Mesendoderm (in vitro differentiated cells): ENCODE measurements around the gene SERPINB11.

Source experiments
- DNase-seq: peaks from one replicate; pipeline ENCODE4 v3.0.0; 2013
- H2AK5ac ChIP-seq: 2 replicates; pipeline ENCODE4 v1.6.1; 2013; ENCODE audit warnings: low read length, inconsistent platforms
- H2BK120ac ChIP-seq: 2 replicates; pipeline ENCODE4 v1.6.1; 2013; ENCODE audit warnings: low read depth, mild to moderate bottlenecking, low read length, moderate library complexity, mixed read lengths
- H2BK15ac ChIP-seq: replicated peaks from 2 replicates; pipeline ENCODE4 v1.6.1; 2013; ENCODE audit warnings: low read depth, mild to moderate bottlenecking, moderate library complexity
- H2BK5ac ChIP-seq: 2 replicates; pipeline ENCODE4 v1.6.1; 2013; ENCODE audit warnings: low read length, inconsistent platforms
- H3K18ac ChIP-seq: 2 replicates; pipeline ENCODE4 v1.6.1; 2013; ENCODE audit warnings: mild to moderate bottlenecking, low read length, mixed read lengths
- H3K23ac ChIP-seq: one replicate; pipeline ENCODE4 v1.6.1; 2013; ENCODE audit warnings: low read length
- H3K27ac ChIP-seq: 2 replicates; pipeline ENCODE4 v1.5.1; 2013; ENCODE audit warnings: low read depth, mild to moderate bottlenecking, inconsistent platforms, low read length, moderate library complexity
- H3K27me3 ChIP-seq: 2 replicates; pipeline ENCODE4 v1.6.1; 2013; ENCODE audit warnings: low read length, control low read depth, mild to moderate bottlenecking, inconsistent platforms; ENCODE audit not compliant: insufficient read depth, poor library complexity
- H3K36me3 ChIP-seq: 2 replicates; pipeline ENCODE4 v1.6.1; 2013; ENCODE audit warnings: low read length, inconsistent platforms; ENCODE audit not compliant: control insufficient read depth, insufficient read depth
- H3K4ac ChIP-seq: one replicate; pipeline ENCODE4 v1.6.1; 2013; ENCODE audit warnings: low read depth, mild to moderate bottlenecking, low read length, moderate library complexity
- H3K4me1 ChIP-seq: 2 replicates; pipeline ENCODE4 v1.6.1; 2013; ENCODE audit warnings: low read depth, low read length, inconsistent platforms; ENCODE audit not compliant: control insufficient read depth
- H3K4me2 ChIP-seq: 2 replicates; pipeline ENCODE4 v1.6.1; 2013; ENCODE audit warnings: low read length
- H3K4me3 ChIP-seq: 2 replicates; pipeline ENCODE4 v1.5.1; 2013; ENCODE audit warnings: mild to moderate bottlenecking, low read length
- H3K56ac ChIP-seq: one replicate; pipeline ENCODE4 v1.6.1; 2013; ENCODE audit warnings: low read length
- H3K79me1 ChIP-seq: 2 replicates; pipeline ENCODE4 v1.6.1; 2013; ENCODE audit warnings: low read length, inconsistent platforms
- H3K79me2 ChIP-seq: 2 replicates; pipeline ENCODE4 v1.6.1; 2013; ENCODE audit warnings: mild to moderate bottlenecking, low read length; ENCODE audit not compliant: control insufficient read depth, insufficient read depth
- H3K9ac ChIP-seq: 2 replicates; pipeline ENCODE4 v1.6.1; 2013; ENCODE audit warnings: low read length, inconsistent platforms
- H4K5ac ChIP-seq: one replicate; pipeline ENCODE4 v1.6.1; 2013; ENCODE audit warnings: low read length
- H4K8ac ChIP-seq: one replicate; pipeline ENCODE4 v1.6.1; 2013; ENCODE audit warnings: low read depth, mild to moderate bottlenecking, control low read depth, low read length, moderate library complexity
- WGBS: extraction: QIAGEN DNeasy Blood & Tissue Kit; methylation state at CpG from one replicate; pipeline ENCODE4 v1.1.7; 2013; ENCODE audit warnings: low lambda C conversion rate, missing lambda C conversion rate; ENCODE audit not compliant: insufficient coverage; ENCODE audit errors: extremely low coverage; 5-methylcytosine and 5-hydroxymethylcytosine counted together

Gene SERPINB11

DNA sequence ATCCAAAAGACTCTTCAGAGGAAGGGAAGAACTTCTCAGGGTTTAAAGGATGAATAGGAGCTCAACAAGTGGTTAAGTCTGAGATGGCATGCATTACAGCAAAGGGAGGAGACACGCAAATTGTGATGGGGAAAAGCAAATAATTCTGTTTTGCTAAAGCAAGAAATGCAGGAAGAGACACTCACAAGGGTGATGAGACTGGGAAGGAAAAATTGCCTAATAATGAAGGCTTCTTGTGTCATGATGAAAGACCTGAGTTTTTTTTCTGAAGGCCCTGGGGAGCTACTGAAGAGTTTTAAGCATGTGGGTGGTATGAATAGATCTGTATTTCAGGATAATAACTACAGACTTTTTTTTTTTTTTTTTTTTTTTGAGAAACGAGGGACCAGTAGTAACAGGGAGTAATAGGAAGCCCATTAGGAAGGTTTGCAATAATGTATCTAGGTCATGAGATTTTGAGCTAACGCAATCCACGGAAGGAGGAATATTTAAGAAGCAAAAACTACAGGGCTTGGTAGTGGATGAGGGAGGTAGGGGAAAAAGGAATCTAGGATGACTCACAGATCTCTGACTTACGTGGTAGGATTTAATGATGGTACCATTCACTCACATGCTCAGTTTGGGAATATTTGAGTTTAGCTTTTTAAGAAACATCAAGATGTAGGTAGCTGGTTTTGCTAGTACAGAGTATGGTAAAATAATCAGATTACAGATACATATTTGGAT is 25.1 kb upstream of the SERPINB11 start:
- H3K79me1 ChIP-seq: no peaks in the 10 kb centered on the region
- no peaks in the 10 kb centered on the region for H3K27me3 ChIP-seq
- H4K5ac ChIP-seq: no peak overlapping the region
- H3K4me3 ChIP-seq: no peak overlapping the region
- H3K36me3 ChIP-seq: no peaks in the 10 kb centered on the region
- no peak overlapping the region for H3K27ac ChIP-seq
- no peak overlapping the region for H2BK5ac ChIP-seq
- H2BK120ac ChIP-seq: no peak overlapping the region
- no peaks in the 10 kb centered on the region for H3K4me1 ChIP-seq
- H3K4me2 ChIP-seq: no peak overlapping the region
- H3K79me2 ChIP-seq: no peaks in the 10 kb centered on the region
- H2AK5ac ChIP-seq: no peak overlapping the region
- H3K23ac ChIP-seq: no peak overlapping the region
- H4K8ac ChIP-seq: no peak overlapping the region
- no peak overlapping the region for H3K56ac ChIP-seq
- no peak for DNase-seq
- H3K4ac ChIP-seq: no peak overlapping the region
- no peak overlapping the region for H3K9ac ChIP-seq
- H3K18ac ChIP-seq: no peak overlapping the region
- H2BK15ac ChIP-seq: no peak overlapping the region
- WGBS: no CpG with 5 or more reads among the region's 5 CpGs

DNA sequence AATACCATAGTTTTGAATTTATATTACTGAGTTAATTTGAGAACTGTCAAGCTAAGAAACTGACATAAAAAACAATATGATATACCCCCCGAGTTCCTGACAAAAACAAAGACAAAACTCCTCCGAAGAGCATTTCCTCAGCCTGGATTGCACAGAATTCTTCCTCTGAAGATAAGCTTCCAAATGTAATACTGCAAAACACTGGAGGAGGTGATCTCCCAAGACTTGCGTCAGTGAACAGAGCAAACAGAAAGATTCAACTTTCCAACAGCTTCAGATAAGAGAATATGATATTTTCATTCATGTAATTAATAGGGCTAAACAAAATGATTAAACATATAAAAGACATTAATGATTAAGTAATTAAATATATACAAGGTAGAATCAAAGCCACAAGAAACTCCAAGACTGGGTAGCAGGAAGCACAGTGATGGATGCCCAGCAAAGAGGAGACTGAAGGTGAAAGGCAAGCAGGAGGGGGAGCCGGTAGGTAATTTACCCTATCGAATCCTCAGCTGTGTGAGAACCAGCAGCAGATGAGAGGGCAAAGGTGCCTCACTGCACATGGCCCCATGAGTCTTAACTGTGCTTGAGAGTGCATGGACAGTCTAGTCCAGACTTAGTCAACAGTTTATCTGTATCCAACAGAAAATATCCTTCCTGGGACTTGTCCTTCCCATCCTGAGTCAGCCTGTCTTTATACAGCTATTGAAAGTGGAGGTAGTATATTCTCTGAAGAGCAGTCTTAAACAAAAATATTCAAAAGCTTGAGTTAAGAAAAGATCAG is 22.7 kb upstream of the SERPINB11 start:
- no peak overlapping the region for H4K5ac ChIP-seq
- no peak overlapping the region for H3K18ac ChIP-seq
- no peak overlapping the region for H3K9ac ChIP-seq
- no peak overlapping the region for H3K4me2 ChIP-seq
- H3K36me3 ChIP-seq: no peaks in the 10 kb centered on the region
- no peak overlapping the region for H3K27ac ChIP-seq
- H2BK120ac ChIP-seq: no peak overlapping the region
- H4K8ac ChIP-seq: no peak overlapping the region
- H3K4ac ChIP-seq: no peak overlapping the region
- no peak overlapping the region for H3K23ac ChIP-seq
- no peak overlapping the region for H3K56ac ChIP-seq
- no peak overlapping the region for H2BK15ac ChIP-seq
- H2BK5ac ChIP-seq: no peak overlapping the region
- no peaks in the 10 kb centered on the region for H3K27me3 ChIP-seq
- no CpG with 5 or more reads among the region's 5 CpGs for WGBS
- no peaks in the 10 kb centered on the region for H3K79me1 ChIP-seq
- H3K4me3 ChIP-seq: no peak overlapping the region
- DNase-seq: no peak
- H2AK5ac ChIP-seq: no peak overlapping the region
- no peaks in the 10 kb centered on the region for H3K4me1 ChIP-seq
- no peaks in the 10 kb centered on the region for H3K79me2 ChIP-seq

DNA sequence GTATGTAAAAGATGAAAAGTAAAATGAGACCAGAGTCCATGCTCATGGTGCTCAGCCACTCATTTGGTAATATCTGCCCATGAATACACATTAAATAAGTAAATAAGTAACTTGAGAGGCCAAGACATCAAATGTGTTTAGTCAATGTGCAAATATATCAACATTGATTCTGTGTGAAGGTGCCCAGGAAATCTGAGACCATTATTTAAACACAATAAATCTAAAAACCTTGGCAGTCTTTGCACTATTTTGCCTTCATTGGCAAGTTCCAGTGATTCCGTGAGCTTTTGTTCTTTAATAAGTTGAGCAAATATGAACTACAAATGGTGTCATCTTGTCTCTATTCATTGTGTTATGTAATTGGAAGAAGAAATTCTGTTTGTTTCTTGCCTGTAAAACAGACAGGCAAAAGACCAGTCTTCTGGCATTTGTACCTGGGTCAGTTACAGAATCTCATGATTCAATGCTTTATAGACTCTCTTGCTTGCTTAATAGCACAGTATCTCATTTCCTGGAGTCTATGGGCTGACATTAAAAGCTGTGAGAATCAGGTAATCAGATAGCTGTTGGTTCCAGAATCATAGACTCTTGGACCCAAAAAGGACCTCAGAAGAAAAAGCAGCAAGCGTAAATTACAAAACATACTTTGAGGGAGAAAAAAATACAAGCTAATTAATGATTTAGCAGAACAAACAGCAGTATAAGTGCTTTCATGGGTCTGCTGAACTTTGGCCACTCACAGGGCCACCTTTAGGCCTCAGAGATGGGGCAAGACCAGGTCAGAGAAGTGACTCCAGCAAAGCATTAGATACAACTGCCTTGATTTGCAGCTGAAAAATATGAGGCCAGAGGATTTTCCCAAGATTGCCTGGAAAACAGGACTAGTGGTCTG is 21.1 kb upstream of the SERPINB11 start:
- Histone ChIP-seq H3K4me1 (no peaks in the 10 kb centered on the region), H3K36me3 (no peaks in the 10 kb centered on the region), H4K8ac (peak overlapping the region; percentile 86), H2AK5ac (no peak overlapping the region), H2BK15ac (peak overlapping the region; percentile 0), H3K4me3 (no peak overlapping the region), H3K23ac (no peak overlapping the region), H3K79me1 (no peaks in the 10 kb centered on the region), H2BK5ac (no peak overlapping the region), H3K27ac (no peak overlapping the region), H3K18ac (peak overlapping the region; percentile 68), H3K4ac (no peak overlapping the region), H2BK120ac (no peak overlapping the region), H3K27me3 (no peaks in the 10 kb centered on the region), H4K5ac (peak overlapping the region; percentile 6), H3K56ac (no peak overlapping the region), H3K79me2 (no peaks in the 10 kb centered on the region), H3K9ac (no peak overlapping the region), H3K4me2 (no peak overlapping the region)
- DNase-seq: no peak
- no CpG with 5 or more reads among the region's 2 CpGs for WGBS

GRCh38 chr18:63683152-63683551 is 19.6 kb upstream of the SERPINB11 start:
- peak overlapping the region; percentile 65 for H3K18ac ChIP-seq
- no peak overlapping the region for H3K27ac ChIP-seq
- 100% methylated on average over 1 of the region's 2 CpGs for WGBS
- H2BK120ac ChIP-seq: peak overlapping the region; percentile 15
- peak overlapping the region; percentile 80 for H2BK15ac ChIP-seq
- no peak overlapping the region for H3K4me2 ChIP-seq
- no peaks in the 10 kb centered on the region for H3K4me1 ChIP-seq
- H3K4ac ChIP-seq: peak overlapping the region; percentile 83
- no peaks in the 10 kb centered on the region for H3K79me1 ChIP-seq
- no peak overlapping the region for H3K23ac ChIP-seq
- no peak overlapping the region for H3K56ac ChIP-seq
- H3K4me3 ChIP-seq: no peak overlapping the region
- H3K27me3 ChIP-seq: no peaks in the 10 kb centered on the region
- H2AK5ac ChIP-seq: no peak overlapping the region
- H3K9ac ChIP-seq: no peak overlapping the region
- no peaks in the 10 kb centered on the region for H3K36me3 ChIP-seq
- no peak overlapping the region for H4K8ac ChIP-seq
- H4K5ac ChIP-seq: no peak overlapping the region
- peak; percentile 94 for DNase-seq
- no peak overlapping the region for H2BK5ac ChIP-seq
- no peaks in the 10 kb centered on the region for H3K79me2 ChIP-seq

GRCh38 chr18:63683890-63684289 is 18.9 kb upstream of the SERPINB11 start:
- no peak overlapping the region for H3K9ac ChIP-seq
- DNase-seq: peak; percentile 46
- WGBS: no CpG with 5 or more reads among the region's 5 CpGs

More at GRCh38 chr18:63683890-63684289, 18.9 kb upstream of the SERPINB11 start:
- Histone ChIP-seq H3K27me3 (no peaks in the 10 kb centered on the region), H3K4me2 (no peak overlapping the region), H3K79me2 (no peaks in the 10 kb centered on the region), H4K8ac (no peak overlapping the region), H3K36me3 (no peaks in the 10 kb centered on the region), H2AK5ac (no peak overlapping the region), H2BK5ac (no peak overlapping the region), H3K18ac (peak overlapping the region; percentile 11), H3K56ac (no peak overlapping the region), H3K23ac (no peak overlapping the region), H3K4me3 (no peak overlapping the region), H2BK120ac (no peak overlapping the region), H3K4me1 (no peaks in the 10 kb centered on the region), H3K4ac (no peak overlapping the region), H3K27ac (no peak overlapping the region), H3K79me1 (no peaks in the 10 kb centered on the region), H4K5ac (no peak overlapping the region), H2BK15ac (no peak overlapping the region)
